HG02938 (cell line): Measurements from ENCODE around the gene EEF1A2.

ENCODE experiments used
- ATAC-seq: cut with Tn5 transposase; IDR thresholded peaks from one replicate; pipeline ENCODE4 v1.9.1; 2021; ENCODE audit warnings: mild to moderate bottlenecking, moderate library complexity; ENCODE audit not compliant: unreplicated experiment

The EEF1A2 gene

DNA sequence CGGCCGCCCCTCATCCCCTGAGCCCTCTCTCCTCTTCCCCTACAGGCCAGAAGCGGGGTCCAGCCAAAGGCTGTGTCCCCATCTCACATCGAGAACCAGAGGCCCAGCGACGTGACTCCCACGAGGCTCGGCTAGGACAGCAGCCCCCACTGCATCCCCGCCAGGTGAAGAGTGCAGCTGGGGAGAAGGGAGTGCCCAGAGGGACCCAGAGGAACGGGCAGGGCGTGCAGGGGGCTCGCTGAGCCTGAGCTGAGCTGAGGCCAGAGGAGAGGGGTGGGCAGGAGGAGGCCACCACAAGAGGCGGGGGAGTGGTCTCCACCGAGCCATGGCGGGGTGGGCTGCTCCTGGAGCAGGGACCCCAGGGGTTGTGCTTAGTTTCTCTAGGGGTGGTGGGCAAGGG is 59.0 kb downstream of the EEF1A2 start:
- ATAC-seq, result no peak

DNA sequence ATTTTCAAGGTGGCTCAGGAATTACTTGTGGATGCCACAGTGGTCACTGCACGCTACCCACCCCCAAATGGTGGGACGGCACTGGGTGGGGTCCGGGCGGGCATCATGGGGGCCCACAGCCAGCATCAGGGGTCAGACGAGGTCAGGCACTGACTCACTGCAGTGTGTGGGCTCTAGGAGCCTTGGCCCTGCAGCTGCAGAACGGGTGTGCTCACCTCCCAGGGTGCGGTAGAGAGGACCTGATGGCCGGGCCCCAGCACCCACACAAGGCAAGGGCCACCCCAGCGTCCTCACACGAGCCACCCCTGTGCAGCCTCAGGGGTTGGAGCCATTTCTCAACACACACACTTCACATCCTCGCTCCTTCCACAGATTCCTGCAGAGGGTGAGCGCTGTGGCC is 60.8 kb downstream of the EEF1A2 start:
- no peak for ATAC-seq
